DOHH2 (cell line): ENCODE measurements around the gene MYOG.

Experiments
- CTCF ChIP-seq: fragments of 200-600 bp; sonication (generic); IDR thresholded peaks from one replicate; pipeline ENCODE4 v1.5.1; 2014; ENCODE audit warnings: antibody characterized with exemption, mild to moderate bottlenecking, low read depth, low read length; ENCODE audit not compliant: poor library complexity, severe bottlenecking
- EZH2phosphoT487 ChIP-seq: fragments of 200-600 bp; sonication (generic); IDR thresholded peaks from 2 replicates; pipeline ENCODE4 v1.6.1; 2017; ENCODE audit warnings: borderline replicate concordance, mild to moderate bottlenecking, antibody characterized with exemption, low read length, moderate library complexity, mixed read lengths

- TF ChIP-seq CTCF (no peak), EZH2phosphoT487 (no peak)
Measured at GRCh38 chr1:203101813-203102634, 16.2 kb upstream of the MYOG start.
